A549 (cell line): ENCODE results near the gene ARRDC2. TPM values are rescaled to one million over a fixed set of nuclear protein-coding genes. Genes with fewer than 3 reads are reported as not detected.

Source experiments
- ATAC-seq, 2 experiments: fragments of 200-7000 bp in 1 of 2; fragments of >200 bp in 1 of 2; cut with Nextera tagmentation in 1 of 2; cut with Tn5 transposase in 1 of 2; 3 replicates each; pipeline versions ENCODE4 v1.8.0 to v1.9.1; 2018 to 2020; ENCODE audit warnings: mild to moderate bottlenecking in 1 of 2, moderate library complexity in 1 of 2
- CTCF ChIA-PET: fragments of 300-600 bp; sonication (Branson Sonifier 250); formaldehyde crosslinking; extraction: SDS; loops from one replicate; lab custom pipeline; 2021; ENCODE audit warnings: antibody characterized with exemption, inconsistent platforms; lab: Yijun Ruan, JAX
- POLR2A ChIA-PET: fragments of 350-600 bp; formaldehyde crosslinking; extraction: SDS; loops from one replicate; lab custom pipeline; 2021; ENCODE audit warnings: antibody characterized with exemption, inconsistent platforms; lab: Yijun Ruan, JAX
- DNase-seq, 2 experiments: peaks; one replicate each; pipeline versions ENCODE4 v3.0.0 to v3.0.0-alpha.2; 2011 to 2016; ENCODE audit warnings: low read depth in 1 of 2, low spot score in 1 of 2
- FAIRE-seq: peaks from 2 replicates; lab custom pipeline; 2011; peaks lifted over from hg19 to GRCh38; lab: Jason Lieb, UNC
- H3K27ac ChIP-seq, 2 experiments: fragments of >200 bp; sonication (Bioruptor Twin); formaldehyde crosslinking; 3 replicates each; pipeline ENCODE4 v1.5.1; 2016 to 2017
- H3K4me1 ChIP-seq: fragments of >200 bp; sonication (Bioruptor Twin); formaldehyde crosslinking; 3 replicates; pipeline ENCODE4 v1.6.1; 2016
- H3K4me2 ChIP-seq: fragments of >200 bp; sonication (Bioruptor Twin); formaldehyde crosslinking; 3 replicates; pipeline ENCODE4 v1.6.1; 2016
- H3K4me3 ChIP-seq: fragments of >200 bp; sonication (Bioruptor Twin); formaldehyde crosslinking; 3 replicates; pipeline ENCODE4 v1.5.1; 2016
- H3K9me3 ChIP-seq: fragments of >200 bp; sonication (Bioruptor Twin); formaldehyde crosslinking; 3 replicates; pipeline ENCODE4 v1.6.1; 2016
- CBX2 ChIP-seq: fragments of 200-600 bp; sonication (generic); IDR thresholded peaks from 2 replicates; pipeline ENCODE4 v1.6.1; 2016; ENCODE audit warnings: low read depth, mild to moderate bottlenecking, borderline replicate concordance
- CEBPB ChIP-seq, 2 experiments: fragments of >200 bp in 1 of 2; sonication (Bioruptor Twin) in 1 of 2; formaldehyde crosslinking in 1 of 2; IDR thresholded peaks; 2 replicates each; pipeline ENCODE4 v1.6.1; 2012 to 2016
- CHD4 ChIP-seq: fragments of 200-600 bp; sonication (generic); IDR thresholded peaks from 2 replicates; pipeline ENCODE4 v1.6.1; 2016; ENCODE audit warnings: antibody characterized with exemption, mild to moderate bottlenecking, borderline replicate concordance
- EHF ChIP-seq: fragments of 250-450 bp; sonication (Bioruptor Pico); IDR thresholded peaks from 2 replicates; pipeline ENCODE4 v1.5.0; 2020; ENCODE audit warnings: mild to moderate bottlenecking
- EP300 ChIP-seq, 2 experiments: fragments of >200 bp; sonication (Bioruptor Twin); formaldehyde crosslinking; IDR thresholded peaks; 2 replicates in 1 of 2; 3 replicates in 1 of 2; pipeline ENCODE4 v1.6.1; 2016 to 2017
- ESRRA ChIP-seq: fragments of 150-350 bp; IDR thresholded peaks from 2 replicates; pipeline ENCODE4 v1.6.1; 2014; ENCODE audit warnings: mild to moderate bottlenecking, low read length, borderline replicate concordance
- FOSL2 ChIP-seq, 2 experiments: fragments of 450-650 bp in 1 of 2; fragments of >200 bp in 1 of 2; sonication (Bioruptor Twin) in 1 of 2; formaldehyde crosslinking; IDR thresholded peaks; 2 replicates each; pipeline versions ENCODE4 v1.5.0 to v1.6.1; 2016 to 2020; ENCODE audit warnings: mild to moderate bottlenecking in 1 of 2, moderate library complexity in 1 of 2
- FOXS1 ChIP-seq: fragments of 250-450 bp; sonication (Bioruptor Pico); IDR thresholded peaks from 2 replicates; pipeline ENCODE4 v1.5.0; 2020; ENCODE audit warnings: mild to moderate bottlenecking, moderate library complexity
- HOXA7 ChIP-seq: fragments of 250-450 bp; sonication (Bioruptor Pico); IDR thresholded peaks from 2 replicates; pipeline ENCODE4 v1.5.0; 2020; ENCODE audit warnings: mild to moderate bottlenecking, moderate library complexity
- KDM1A ChIP-seq: fragments of 200-600 bp; sonication (generic); IDR thresholded peaks from 2 replicates; pipeline ENCODE4 v1.6.1; 2016; ENCODE audit warnings: low read depth, mild to moderate bottlenecking
- NFE2L2 ChIP-seq: fragments of 150-350 bp; conservative IDR thresholded peaks from 2 replicates; pipeline ENCODE4 v1.6.1; 2014; ENCODE audit warnings: low read length
- NPAS2 ChIP-seq: fragments of 250-450 bp; sonication (Bioruptor Pico); IDR thresholded peaks from 2 replicates; pipeline ENCODE4 v1.8.0; 2022; ENCODE audit warnings: mild to moderate bottlenecking, moderate library complexity, borderline replicate concordance
- POLR2A ChIP-seq: IDR thresholded peaks from 2 replicates; pipeline ENCODE4 v1.6.1; 2012; ENCODE audit warnings: mild to moderate bottlenecking, low read length
- RAD21 ChIP-seq, 2 experiments: fragments of >200 bp in 1 of 2; sonication (Bioruptor Twin) in 1 of 2; formaldehyde crosslinking in 1 of 2; IDR thresholded peaks in 1 of 2; conservative IDR thresholded peaks in 1 of 2; 2 replicates in 1 of 2; 3 replicates in 1 of 2; pipeline ENCODE4 v1.6.1; 2012 to 2018; ENCODE audit warnings: inconsistent platforms in 1 of 2
- RARB ChIP-seq: fragments of 250-450 bp; sonication (Bioruptor Pico); IDR thresholded peaks from 2 replicates; pipeline ENCODE4 v1.8.0; 2021; ENCODE audit warnings: mild to moderate bottlenecking, moderate library complexity
- TP53 ChIP-seq: fragments of 250-450 bp; sonication (Bioruptor Pico); IDR thresholded peaks from 2 replicates; pipeline ENCODE4 v1.5.0; 2021; ENCODE audit warnings: mild to moderate bottlenecking, moderate library complexity
- ZNF302 ChIP-seq: fragments of 250-450 bp; sonication (Bioruptor Pico); IDR thresholded peaks from 2 replicates; pipeline ENCODE4 v1.9.0; 2021; ENCODE audit warnings: inconsistent platforms, mild to moderate bottlenecking, moderate library complexity
- WGBS: methylation state at CpG from one replicate; pipeline ENCODE4 v1.1.6; 2017; ENCODE audit errors: missing lambda C conversion rate; 5-methylcytosine and 5-hydroxymethylcytosine counted together
- polyA plus RNA-seq, 4 experiments: library from polyadenylated mRNA; depleted of rRNA in 3 of 4; stranded (reverse); fragments of >200 nt; fragmentation: RNase III in 1 of 4; extraction: RNeasy Plus Mini Kit Qiagen cat#74134 plus additional on column Dnase treatment in 1 of 4; gene quantifications; 2 replicates in 3 of 4; 3 replicates in 1 of 4; pipeline ENCODE4 v1.2.3, GENCODE V29; 2011 to 2017
- TF ChIP-seq, protein P1 (sequence below): fragments of 150-350 bp; IDR thresholded peaks from 2 replicates; pipeline ENCODE4 v1.6.1; 2014; ENCODE audit warnings: low read depth, mild to moderate bottlenecking, low read length
- TF ChIP-seq, protein P2 (sequence below): fragments of 450-650 bp; IDR thresholded peaks from 2 replicates; pipeline ENCODE4 v1.6.1; 2014; ENCODE audit warnings: antibody characterized with exemption
- TF ChIP-seq, protein P3 (sequence below): fragments of >200 bp; sonication (Bioruptor Twin); formaldehyde crosslinking; IDR thresholded peaks from 3 replicates; pipeline ENCODE4 v1.6.1; 2016
- TF ChIP-seq, protein P4 (sequence below): fragments of >200 bp; sonication (Bioruptor Twin); formaldehyde crosslinking; IDR thresholded peaks from 3 replicates; pipeline ENCODE4 v1.5.1; 2016

ARRDC2 gene
- polyA plus RNA-seq, 2 of the 4 experiments (the other 2 are of a cell fraction): 14.5 to 14.8 TPM

DNA sequence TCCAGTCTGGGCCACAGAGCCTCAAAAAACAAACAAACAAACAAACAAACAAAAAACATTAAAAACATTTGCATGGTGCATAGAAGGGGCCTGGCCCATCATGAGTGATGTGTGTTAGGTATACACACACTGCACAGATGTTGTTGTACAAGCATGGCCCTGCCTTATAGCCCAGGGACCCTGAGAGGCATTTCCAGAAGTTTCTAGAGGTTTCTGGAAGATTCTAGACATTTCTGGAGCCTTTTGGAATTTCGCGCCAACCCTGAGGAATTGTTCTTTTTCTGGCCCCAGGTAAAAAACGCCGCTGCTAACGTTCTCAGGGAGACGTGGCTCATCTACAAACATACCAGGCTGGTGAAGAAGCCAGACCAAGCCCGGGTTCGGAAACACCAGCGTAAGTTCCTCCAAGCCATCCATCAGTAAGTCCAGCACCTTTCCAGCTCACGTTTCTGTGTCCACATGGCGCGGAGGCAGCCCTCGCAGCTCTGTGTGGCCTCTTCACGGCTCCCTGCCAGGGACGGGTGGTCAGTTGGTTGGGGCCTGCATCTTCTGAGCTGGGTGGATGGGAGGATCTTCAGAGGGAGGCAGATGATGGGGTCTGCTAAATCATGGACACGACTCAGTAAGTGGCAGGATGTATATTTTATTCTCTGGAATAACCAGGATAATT, 18.4 kb upstream of the ARRDC2 start:
- FAIRE-seq (no peak), ATAC-seq (no peak)
- no peak overlapping the region for H3K27ac ChIP-seq
- POLR2A ChIA-PET: no interaction called here
- H3K4me1 ChIP-seq: no peaks in the 10 kb centered on the region
- H3K4me3 ChIP-seq: no peak overlapping the region
- TF ChIP-seq CHD4 (no peak), CEBPB (IDR thresholded peaks at IDR 0.05) (no peak), ZNF302 (CRISPR knock-in tag) (no peak), RARB (no peak), KDM1A (no peak), NFE2L2 (no peak), EHF (CRISPR knock-in tag) (no peak), FOXS1 (CRISPR knock-in tag) (no peak), FOSL2 (IDR thresholded peaks at IDR 0.05) (no peak), FOSL2 (CRISPR knock-in tag; IDR thresholded peaks at IDR 0.05) (no peak), RAD21 (conservative IDR thresholded peaks at IDR 0.05 in 1 of 2, IDR thresholded peaks at IDR 0.05 in 1 of 2) (no peak), HOXA7 (CRISPR knock-in tag) (no peak), EP300 (IDR thresholded peaks at IDR 0.05) (no peak), TP53 (no peak), POLR2A (no peak)
- TF ChIP-seq, protein P1, sequence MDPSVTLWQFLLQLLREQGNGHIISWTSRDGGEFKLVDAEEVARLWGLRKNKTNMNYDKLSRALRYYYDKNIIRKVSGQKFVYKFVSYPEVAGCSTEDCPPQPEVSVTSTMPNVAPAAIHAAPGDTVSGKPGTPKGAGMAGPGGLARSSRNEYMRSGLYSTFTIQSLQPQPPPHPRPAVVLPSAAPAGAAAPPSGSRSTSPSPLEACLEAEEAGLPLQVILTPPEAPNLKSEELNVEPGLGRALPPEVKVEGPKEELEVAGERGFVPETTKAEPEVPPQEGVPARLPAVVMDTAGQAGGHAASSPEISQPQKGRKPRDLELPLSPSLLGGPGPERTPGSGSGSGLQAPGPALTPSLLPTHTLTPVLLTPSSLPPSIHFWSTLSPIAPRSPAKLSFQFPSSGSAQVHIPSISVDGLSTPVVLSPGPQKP: no peak
- TF ChIP-seq, protein P2, sequence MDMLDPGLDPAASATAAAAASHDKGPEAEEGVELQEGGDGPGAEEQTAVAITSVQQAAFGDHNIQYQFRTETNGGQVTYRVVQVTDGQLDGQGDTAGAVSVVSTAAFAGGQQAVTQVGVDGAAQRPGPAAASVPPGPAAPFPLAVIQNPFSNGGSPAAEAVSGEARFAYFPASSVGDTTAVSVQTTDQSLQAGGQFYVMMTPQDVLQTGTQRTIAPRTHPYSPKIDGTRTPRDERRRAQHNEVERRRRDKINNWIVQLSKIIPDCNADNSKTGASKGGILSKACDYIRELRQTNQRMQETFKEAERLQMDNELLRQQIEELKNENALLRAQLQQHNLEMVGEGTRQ: no peak
- TF ChIP-seq, protein P3, sequence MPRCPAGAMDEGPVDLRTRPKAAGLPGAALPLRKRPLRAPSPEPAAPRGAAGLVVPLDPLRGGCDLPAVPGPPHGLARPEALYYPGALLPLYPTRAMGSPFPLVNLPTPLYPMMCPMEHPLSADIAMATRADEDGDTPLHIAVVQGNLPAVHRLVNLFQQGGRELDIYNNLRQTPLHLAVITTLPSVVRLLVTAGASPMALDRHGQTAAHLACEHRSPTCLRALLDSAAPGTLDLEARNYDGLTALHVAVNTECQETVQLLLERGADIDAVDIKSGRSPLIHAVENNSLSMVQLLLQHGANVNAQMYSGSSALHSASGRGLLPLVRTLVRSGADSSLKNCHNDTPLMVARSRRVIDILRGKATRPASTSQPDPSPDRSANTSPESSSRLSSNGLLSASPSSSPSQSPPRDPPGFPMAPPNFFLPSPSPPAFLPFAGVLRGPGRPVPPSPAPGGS: no peak
- TF ChIP-seq, all 56 proteins: peak for 0
- CTCF ChIA-PET: interaction anchor here (0.7 to 17.1 kb wide), 4 partner anchors 10 to 47 kb away, joined by 3 to 493 read pairs (median 6); partner anchors contain the start of gene CCDC124
- Histone ChIP-seq H3K4me2 (no peak overlapping the region), H3K9me3 (no peaks in the 10 kb centered on the region)
- 90% methylated on average over 8 of the region's 16 CpGs for WGBS
- DNase-seq: no peak

DNA sequence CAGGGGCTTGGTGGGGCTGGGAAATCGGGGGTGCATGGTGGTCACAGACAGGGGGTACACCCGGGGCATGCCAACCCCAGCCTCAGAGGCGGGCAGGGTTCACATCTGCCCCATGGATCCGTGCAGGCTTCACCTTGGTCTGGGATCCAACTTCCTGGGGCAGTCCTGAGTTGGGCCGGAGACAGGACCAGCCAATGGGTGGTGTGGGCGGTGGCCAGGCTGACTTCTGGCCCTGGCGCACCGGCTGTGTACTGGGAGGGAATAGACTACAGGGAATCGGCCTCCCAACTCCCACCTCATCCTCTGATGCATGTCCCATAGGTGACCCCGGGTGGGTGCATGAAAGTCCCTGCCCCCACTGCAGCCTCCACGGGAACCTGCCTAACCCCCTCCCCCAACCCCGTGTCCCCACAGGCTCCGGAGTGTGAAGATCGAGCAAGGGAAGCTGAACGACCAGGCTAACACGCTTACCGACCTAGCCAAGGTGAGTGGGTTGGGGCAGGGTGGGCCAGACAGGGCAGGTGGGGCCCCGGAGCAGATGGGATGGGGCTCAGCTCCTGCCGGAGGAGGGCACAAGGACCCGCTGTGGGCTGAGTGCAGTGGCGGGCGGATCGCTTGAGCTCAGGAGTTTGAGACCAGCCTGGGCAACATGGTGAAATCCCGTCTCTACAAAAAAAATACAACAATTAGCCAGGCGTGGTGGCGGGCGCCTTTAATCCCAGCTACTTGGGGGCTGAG, 14.7 kb upstream of the ARRDC2 start:
- no peak for FAIRE-seq

More for the DNA sequence above, 14.7 kb upstream of the ARRDC2 start:
- no peak overlapping the region for H3K4me3 ChIP-seq
- peaks cover 11% of the 10 kb centered on the region for H3K4me1 ChIP-seq
- DNase-seq: no peak
- CTCF ChIA-PET: interaction anchor here (0.5 to 17.1 kb wide), 6 partner anchors 51 to 335 kb away, joined by 3 to 493 read pairs (median 4); partner anchors contain the start of genes CCDC124, RPL18A and SLC5A5
- 91% methylated on average over 11 of the region's 27 CpGs for WGBS
- no peak overlapping the region for H3K27ac ChIP-seq
- no peak overlapping the region for H3K4me2 ChIP-seq
- ATAC-seq: no peak
- H3K9me3 ChIP-seq: no peaks in the 10 kb centered on the region
- POLR2A ChIA-PET: no interaction called here
- no peak for TF ChIP-seq ESRRA
- TF ChIP-seq, protein P4, sequence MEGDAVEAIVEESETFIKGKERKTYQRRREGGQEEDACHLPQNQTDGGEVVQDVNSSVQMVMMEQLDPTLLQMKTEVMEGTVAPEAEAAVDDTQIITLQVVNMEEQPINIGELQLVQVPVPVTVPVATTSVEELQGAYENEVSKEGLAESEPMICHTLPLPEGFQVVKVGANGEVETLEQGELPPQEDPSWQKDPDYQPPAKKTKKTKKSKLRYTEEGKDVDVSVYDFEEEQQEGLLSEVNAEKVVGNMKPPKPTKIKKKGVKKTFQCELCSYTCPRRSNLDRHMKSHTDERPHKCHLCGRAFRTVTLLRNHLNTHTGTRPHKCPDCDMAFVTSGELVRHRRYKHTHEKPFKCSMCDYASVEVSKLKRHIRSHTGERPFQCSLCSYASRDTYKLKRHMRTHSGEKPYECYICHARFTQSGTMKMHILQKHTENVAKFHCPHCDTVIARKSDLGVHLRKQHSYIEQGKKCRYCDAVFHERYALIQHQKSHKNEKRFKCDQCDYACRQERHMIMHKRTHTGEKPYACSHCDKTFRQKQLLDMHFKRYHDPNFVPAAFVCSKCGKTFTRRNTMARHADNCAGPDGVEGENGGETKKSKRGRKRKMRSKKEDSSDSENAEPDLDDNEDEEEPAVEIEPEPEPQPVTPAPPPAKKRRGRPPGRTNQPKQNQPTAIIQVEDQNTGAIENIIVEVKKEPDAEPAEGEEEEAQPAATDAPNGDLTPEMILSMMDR: no peak
- TF ChIP-seq CBX2: no peak
- TF ChIP-seq NPAS2: no peak
- TF ChIP-seq TP53: no peak
